OCI-LY3 (cell line): ENCODE data around the gene MGAT3.

Experiments
- CTCF ChIP-seq: fragments of 200-600, 300-600 bp; sonication (generic); IDR thresholded peaks from 2 replicates; pipeline ENCODE4 v1.5.1; 2014; ENCODE audit warnings: antibody characterized with exemption, low read length, low read depth
- EZH2phosphoT487 ChIP-seq: fragments of 200-600 bp; shearing (Covaris generic); IDR thresholded peaks from 2 replicates; pipeline ENCODE4 v1.6.1; 2018; ENCODE audit warnings: antibody characterized with exemption, mixed run types, low read depth

GRCh38 chr22:39527481-39527961 is 70.7 kb downstream of the MGAT3 start:
- TF ChIP-seq CTCF: no peak
- TF ChIP-seq EZH2phosphoT487: no peak
